IMR-90 (cell line): Measurements from ENCODE around the gene MMD. TPM values are rescaled to one million over a fixed set of nuclear protein-coding genes. Genes with fewer than 3 reads are reported as not detected.

ENCODE experiments used
- ATAC-seq: fragments of 200-7000 bp; cut with Tn5 transposase; 2 replicates; pipeline ENCODE4 v1.9.1; 2020; ENCODE audit warnings: low read depth, mild to moderate bottlenecking, moderate library complexity
- BruUV-seq: library from RNA; stranded (reverse); fragments of 400-500 nt; replicated peaks from 2 replicates; lab custom pipeline; 2021; lab: Mats Ljungman, UMichigan
- CTCF ChIA-PET: fragments of 300-600 bp; formaldehyde crosslinking; extraction: SDS; loops from one replicate; lab custom pipeline; 2021; ENCODE audit warnings: antibody characterized with exemption; lab: Yijun Ruan, JAX
- POLR2A ChIA-PET: fragments of 300-600 bp; sonication (Branson Sonifier 250); formaldehyde crosslinking; loops from one replicate; lab custom pipeline; 2022; ENCODE audit warnings: antibody characterized with exemption; ENCODE audit not compliant: unreplicated experiment; lab: Charles Lee
- DNase-seq: peaks from one replicate; pipeline ENCODE4 v3.0.0; 2013
- H2AFZ ChIP-seq: replicated peaks from 2 replicates; pipeline ENCODE3; 2013; ENCODE audit warnings: low read length, mild to moderate bottlenecking; ENCODE audit not compliant: poor library complexity
- H2AK5ac ChIP-seq: 2 replicates; pipeline ENCODE4 v1.6.1; 2013; ENCODE audit warnings: low read depth, low read length, inconsistent platforms
- H2AK9ac ChIP-seq: replicated peaks from 2 replicates; pipeline ENCODE3; 2013; ENCODE audit warnings: mild to moderate bottlenecking, low read depth, low read length, moderate library complexity; ENCODE audit not compliant: poor library complexity
- H2BK120ac ChIP-seq: 2 replicates; pipeline ENCODE4 v1.6.1; 2013; ENCODE audit warnings: low read depth, low read length, inconsistent platforms
- H2BK15ac ChIP-seq: 3 replicates; pipeline ENCODE4 v1.6.1; 2013; ENCODE audit warnings: low read depth, low read length, inconsistent platforms
- H2BK20ac ChIP-seq: 2 replicates; pipeline ENCODE4 v1.6.1; 2013; ENCODE audit warnings: low read depth, mild to moderate bottlenecking, inconsistent platforms, low read length, moderate library complexity
- H2BK5ac ChIP-seq: 2 replicates; pipeline ENCODE4 v1.6.1; 2013; ENCODE audit warnings: mild to moderate bottlenecking, low read depth, low read length, inconsistent platforms; ENCODE audit not compliant: poor library complexity, severe bottlenecking
- H3K14ac ChIP-seq: replicated peaks from 2 replicates; pipeline ENCODE4 v1.6.1; 2013; ENCODE audit warnings: low read depth, low read length, inconsistent platforms
- H3K18ac ChIP-seq: 2 replicates; pipeline ENCODE4 v1.6.1; 2013; ENCODE audit warnings: low read depth, low read length, control low read depth
- H3K23ac ChIP-seq: 2 replicates; pipeline ENCODE4 v1.6.1; 2013; ENCODE audit warnings: low read depth, low read length, inconsistent platforms
- H3K27ac ChIP-seq: 2 replicates; pipeline ENCODE4 v1.5.1; 2013; ENCODE audit warnings: mild to moderate bottlenecking, control low read depth, low read length; ENCODE audit not compliant: insufficient read depth
- H3K27me3 ChIP-seq: 2 replicates; pipeline ENCODE4 v1.6.1; 2013; ENCODE audit warnings: low read length; ENCODE audit not compliant: control insufficient read depth, insufficient read depth
- H3K36me3 ChIP-seq: 2 replicates; pipeline ENCODE4 v1.6.1; 2013; ENCODE audit warnings: low read length, mixed read lengths; ENCODE audit not compliant: control insufficient read depth, insufficient read depth
- H3K4ac ChIP-seq: 2 replicates; pipeline ENCODE4 v1.6.1; 2013; ENCODE audit warnings: low read depth, low read length, inconsistent platforms
- H3K4me1 ChIP-seq: 2 replicates; pipeline ENCODE4 v1.6.1; 2013; ENCODE audit warnings: low read length, mixed read lengths; ENCODE audit not compliant: control insufficient read depth, insufficient read depth
- H3K4me2 ChIP-seq: 2 replicates; pipeline ENCODE4 v1.6.1; 2013; ENCODE audit warnings: low read depth, mild to moderate bottlenecking, control low read depth, low read length, moderate library complexity
- H3K4me3 ChIP-seq: 2 replicates; pipeline ENCODE4 v1.5.1; 2013; ENCODE audit warnings: low read depth, mild to moderate bottlenecking, control low read depth, low read length, moderate library complexity; ENCODE audit not compliant: insufficient read depth
- H3K56ac ChIP-seq: 2 replicates; pipeline ENCODE4 v1.6.1; 2013; ENCODE audit warnings: low read length, inconsistent platforms; ENCODE audit not compliant: insufficient read depth; ENCODE audit errors: extremely low read depth
- H3K79me1 ChIP-seq, 2 experiments: 2 replicates each; pipeline ENCODE4 v1.6.1; 2013; ENCODE audit warnings: low read length in 2 of 2, inconsistent platforms in 1 of 2, low read depth in 1 of 2
- H3K9ac ChIP-seq: 2 replicates; pipeline ENCODE4 v1.6.1; 2013; ENCODE audit warnings: low read depth, low read length, control low read depth
- H3K9me1 ChIP-seq: 2 replicates; pipeline ENCODE4 v1.6.1; 2013; ENCODE audit warnings: low read length, inconsistent platforms; ENCODE audit not compliant: insufficient read depth
- H3K9me3 ChIP-seq: 2 replicates; pipeline ENCODE4 v1.6.1; 2013; ENCODE audit warnings: low read length; ENCODE audit not compliant: control insufficient read depth, insufficient read depth
- H4K20me1 ChIP-seq: 2 replicates; pipeline ENCODE4 v1.6.1; 2013; ENCODE audit warnings: low read length, inconsistent platforms; ENCODE audit not compliant: insufficient read depth
- H4K5ac ChIP-seq: 2 replicates; pipeline ENCODE4 v1.6.1; 2013; ENCODE audit warnings: mild to moderate bottlenecking, low read depth, low read length, control low read depth
- H4K8ac ChIP-seq, 2 experiments: 2 replicates each; pipeline ENCODE4 v1.6.1; 2013; ENCODE audit warnings: low read depth in 2 of 2, low read length in 2 of 2, control low read depth in 1 of 2, inconsistent platforms in 1 of 2
- H4K91ac ChIP-seq: 2 replicates; pipeline ENCODE4 v1.6.1; 2013; ENCODE audit warnings: low read depth, low read length, inconsistent platforms; ENCODE audit not compliant: insufficient read depth
- BHLHE40 ChIP-seq: fragments of 150-350 bp; IDR thresholded peaks from 2 replicates; pipeline ENCODE4 v1.6.1; 2016; ENCODE audit warnings: mild to moderate bottlenecking, low read depth, low read length
- CEBPB ChIP-seq: IDR thresholded peaks from 2 replicates; pipeline ENCODE4 v1.6.1; 2012; ENCODE audit warnings: low read depth, low read length, improper control_type of control experiment
- CHD1 ChIP-seq: IDR thresholded peaks from 2 replicates; pipeline ENCODE4 v1.6.1; 2012; ENCODE audit warnings: low read depth, low read length, improper control_type of control experiment
- CTCF ChIP-seq: conservative IDR thresholded peaks from 2 replicates; pipeline ENCODE4 v1.5.1; 2012; ENCODE audit warnings: mild to moderate bottlenecking, low read depth, low read length, improper control_type of control experiment
- ELK1 ChIP-seq: fragments of 150-350 bp; IDR thresholded peaks from 2 replicates; pipeline ENCODE4 v1.6.1; 2016; ENCODE audit warnings: low read depth, mild to moderate bottlenecking, low read length, moderate library complexity, borderline replicate concordance
- FOS ChIP-seq: fragments of 150-350 bp; IDR thresholded peaks from 2 replicates; pipeline ENCODE4 v1.6.1; 2016; ENCODE audit warnings: low read depth, low read length
- MAFK ChIP-seq: IDR thresholded peaks from 2 replicates; pipeline ENCODE4 v1.6.1; 2012; ENCODE audit warnings: low read depth, low read length, improper control_type of control experiment
- MAZ ChIP-seq: IDR thresholded peaks from 2 replicates; pipeline ENCODE4 v1.6.1; 2012; ENCODE audit warnings: low read depth, mild to moderate bottlenecking, low read length, improper control_type of control experiment, moderate library complexity, borderline replicate concordance
- MXI1 ChIP-seq: IDR thresholded peaks from 2 replicates; pipeline ENCODE4 v1.6.1; 2012; ENCODE audit warnings: low read depth, mild to moderate bottlenecking, low read length, moderate library complexity, borderline replicate concordance
- NFE2L2 ChIP-seq: fragments of 150-350 bp; IDR thresholded peaks from 2 replicates; pipeline ENCODE4 v1.6.1; 2016; ENCODE audit warnings: low read depth, mild to moderate bottlenecking, low read length
- POLR2A ChIP-seq: IDR thresholded peaks from 2 replicates; pipeline ENCODE4 v1.6.1; 2012; ENCODE audit warnings: mild to moderate bottlenecking, low read depth, low read length
- RAD21 ChIP-seq: IDR thresholded peaks from 2 replicates; pipeline ENCODE4 v1.6.1; 2012; ENCODE audit warnings: low read length, improper control_type of control experiment
- RCOR1 ChIP-seq: IDR thresholded peaks from 2 replicates; pipeline ENCODE4 v1.6.1; 2012; ENCODE audit warnings: mild to moderate bottlenecking, low read length, improper control_type of control experiment; ENCODE audit not compliant: insufficient replicate concordance
- RFX5 ChIP-seq: IDR thresholded peaks from 2 replicates; pipeline ENCODE4 v1.8.0; 2012; ENCODE audit warnings: low read depth, mild to moderate bottlenecking, low read length, moderate library complexity
- SMC3 ChIP-seq: fragments of 150-350 bp; IDR thresholded peaks from 2 replicates; pipeline ENCODE4 v1.6.1; 2016; ENCODE audit warnings: low read depth, mild to moderate bottlenecking, antibody characterized with exemption, low read length, moderate library complexity
- USF2 ChIP-seq: fragments of 150-350 bp; IDR thresholded peaks from 2 replicates; pipeline ENCODE4 v1.6.1; 2017; ENCODE audit warnings: mild to moderate bottlenecking, antibody characterized with exemption, low read length, low read depth
- WGBS, 2 experiments: methylation state at CpG; one replicate each; pipeline versions ENCODE4 v1.1.5 to v1.1.7; 2013; ENCODE audit warnings: missing lambda C conversion rate in 2 of 2; ENCODE audit not compliant: insufficient read length in 1 of 2; ENCODE audit errors: extremely low coverage in 2 of 2; 5-methylcytosine and 5-hydroxymethylcytosine counted together
- dilution Hi-C: fragments of 300-500 bp; cut with HindIII; formaldehyde crosslinking; loops from one replicate; pipeline ENCODE4 v1.14.3; 2018; ENCODE audit warnings: low sequenced_read_pairs; ENCODE audit not compliant: unreplicated experiment
- in situ Hi-C: fragments of 300-500 bp; cut with MboI; formaldehyde crosslinking; loops from 3 replicates; pipeline ENCODE4 v1.14.3; 2019; ENCODE audit warnings: low sequenced_read_pairs, inconsistent platforms, mixed read lengths
- intact Hi-C: fragments of 100-400 bp; cut with micrococcal nuclease; formaldehyde crosslinking; loops from 2 replicates; pipeline ENCODE4 v1.10.0; 2022
- polyA plus RNA-seq, 3 experiments: library from polyadenylated mRNA; depleted of rRNA; stranded (reverse); fragments of >200 nt; gene quantifications; 2 replicates each; pipeline ENCODE4 v1.2.3, GENCODE V29; 2012; ENCODE audit warnings: low replicate concordance in 1 of 3
- total RNA-seq: library from RNA; depleted of rRNA; stranded (reverse); fragments of >200 nt; gene quantifications from 2 replicates; pipeline ENCODE4 v1.2.3, GENCODE V29; 2012

MMD gene
- total and polyA plus RNA-seq, 2 of the 4 experiments (the other 2 are of a cell fraction): 6.3 to 7.0 TPM

GRCh38 chr17:55391244-55391757 lies 30.3 kb downstream of the MMD start:
- ChIA-PET CTCF (no interaction called here), POLR2A (no interaction called here)
- Histone ChIP-seq H3K9me3 (no peaks in the 10 kb centered on the region), H3K18ac (no peak overlapping the region), H4K20me1 (no peaks in the 10 kb centered on the region), H3K27ac (no peak overlapping the region), H3K14ac (no peak overlapping the region), H4K8ac (no peak overlapping the region), H3K4me2 (no peak overlapping the region), H2AK5ac (no peak overlapping the region), H3K9ac (no peak overlapping the region), H3K9me1 (0 out of 2 replicates have a peak, but pooled peaks cover 6% of the 10 kb centered on the region), H2BK15ac (no peak overlapping the region), H2BK20ac (no peak overlapping the region), H2BK5ac (no peak overlapping the region), H2AK9ac (no peak overlapping the region), H3K79me1 (no peaks in the 10 kb centered on the region), H3K4ac (no peak overlapping the region), H3K27me3 (no peaks in the 10 kb centered on the region; the same call in 1 of the 2 replicates), H4K5ac (no peak overlapping the region), H3K4me1 (no peaks in the 10 kb centered on the region), H3K56ac (no peak overlapping the region), H2AFZ (no peak overlapping the region), H3K23ac (no peak overlapping the region), H3K4me3 (no peak overlapping the region), H3K36me3 (peaks cover 8% of the 10 kb centered on the region), H2BK120ac (no peak overlapping the region), H4K91ac (no peak overlapping the region)
- in situ Hi-C loops (no loop called here), intact Hi-C loops (no loop called here), dilution Hi-C loops (no loop called here)
- TF ChIP-seq ELK1: no peak
- no peak for TF ChIP-seq NFE2L2
- no peak for TF ChIP-seq CEBPB
- no peak for TF ChIP-seq FOS
- no peak for TF ChIP-seq BHLHE40
- TF ChIP-seq CTCF: no peak
- no peak for TF ChIP-seq MAZ
- no peak for TF ChIP-seq CHD1
- no peak for TF ChIP-seq SMC3
- no peak for TF ChIP-seq MXI1
- no peak for TF ChIP-seq POLR2A
- TF ChIP-seq RAD21: no peak
- no peak for TF ChIP-seq MAFK
- no peak for TF ChIP-seq USF2
- no peak for TF ChIP-seq RFX5
- TF ChIP-seq RCOR1: no peak
- DNase-seq: no peak
- WGBS, 2 experiments: 87% methylated on average over 4 of the region's 4 CpGs; no CpG with 5 or more reads in 1 of the 2 experiments
- no TSS peak for BruUV-seq
- no peak for ATAC-seq
